ENCODE data around the gene BAZ2B.

DNA sequence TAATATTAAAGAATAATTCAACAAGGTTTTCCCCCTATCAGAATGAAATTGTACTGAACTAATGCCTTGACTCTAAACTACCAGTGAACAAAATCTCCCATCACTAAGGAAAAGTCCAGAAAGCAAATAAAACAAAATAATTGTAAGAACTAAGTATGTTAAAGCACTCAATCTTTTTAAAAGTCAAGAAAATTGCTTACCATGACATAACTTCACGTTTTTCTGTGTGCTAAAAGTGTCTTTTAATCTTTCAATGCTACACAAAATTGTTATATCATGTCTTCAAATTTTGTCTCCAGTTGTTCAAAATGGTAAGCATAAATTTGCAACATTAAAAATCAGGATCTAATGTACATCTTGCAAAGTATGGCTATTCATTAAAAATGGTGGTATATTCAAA is 156.1 kb downstream of the BAZ2B start:
- no peak for TF ChIP-seq SP1 (IDR thresholded peaks at IDR 0.05)
- no peak for TF ChIP-seq SP1 (CRISPR knock-in tag; IDR thresholded peaks at IDR 0.05)
- TF ChIP-seq, protein P1, sequence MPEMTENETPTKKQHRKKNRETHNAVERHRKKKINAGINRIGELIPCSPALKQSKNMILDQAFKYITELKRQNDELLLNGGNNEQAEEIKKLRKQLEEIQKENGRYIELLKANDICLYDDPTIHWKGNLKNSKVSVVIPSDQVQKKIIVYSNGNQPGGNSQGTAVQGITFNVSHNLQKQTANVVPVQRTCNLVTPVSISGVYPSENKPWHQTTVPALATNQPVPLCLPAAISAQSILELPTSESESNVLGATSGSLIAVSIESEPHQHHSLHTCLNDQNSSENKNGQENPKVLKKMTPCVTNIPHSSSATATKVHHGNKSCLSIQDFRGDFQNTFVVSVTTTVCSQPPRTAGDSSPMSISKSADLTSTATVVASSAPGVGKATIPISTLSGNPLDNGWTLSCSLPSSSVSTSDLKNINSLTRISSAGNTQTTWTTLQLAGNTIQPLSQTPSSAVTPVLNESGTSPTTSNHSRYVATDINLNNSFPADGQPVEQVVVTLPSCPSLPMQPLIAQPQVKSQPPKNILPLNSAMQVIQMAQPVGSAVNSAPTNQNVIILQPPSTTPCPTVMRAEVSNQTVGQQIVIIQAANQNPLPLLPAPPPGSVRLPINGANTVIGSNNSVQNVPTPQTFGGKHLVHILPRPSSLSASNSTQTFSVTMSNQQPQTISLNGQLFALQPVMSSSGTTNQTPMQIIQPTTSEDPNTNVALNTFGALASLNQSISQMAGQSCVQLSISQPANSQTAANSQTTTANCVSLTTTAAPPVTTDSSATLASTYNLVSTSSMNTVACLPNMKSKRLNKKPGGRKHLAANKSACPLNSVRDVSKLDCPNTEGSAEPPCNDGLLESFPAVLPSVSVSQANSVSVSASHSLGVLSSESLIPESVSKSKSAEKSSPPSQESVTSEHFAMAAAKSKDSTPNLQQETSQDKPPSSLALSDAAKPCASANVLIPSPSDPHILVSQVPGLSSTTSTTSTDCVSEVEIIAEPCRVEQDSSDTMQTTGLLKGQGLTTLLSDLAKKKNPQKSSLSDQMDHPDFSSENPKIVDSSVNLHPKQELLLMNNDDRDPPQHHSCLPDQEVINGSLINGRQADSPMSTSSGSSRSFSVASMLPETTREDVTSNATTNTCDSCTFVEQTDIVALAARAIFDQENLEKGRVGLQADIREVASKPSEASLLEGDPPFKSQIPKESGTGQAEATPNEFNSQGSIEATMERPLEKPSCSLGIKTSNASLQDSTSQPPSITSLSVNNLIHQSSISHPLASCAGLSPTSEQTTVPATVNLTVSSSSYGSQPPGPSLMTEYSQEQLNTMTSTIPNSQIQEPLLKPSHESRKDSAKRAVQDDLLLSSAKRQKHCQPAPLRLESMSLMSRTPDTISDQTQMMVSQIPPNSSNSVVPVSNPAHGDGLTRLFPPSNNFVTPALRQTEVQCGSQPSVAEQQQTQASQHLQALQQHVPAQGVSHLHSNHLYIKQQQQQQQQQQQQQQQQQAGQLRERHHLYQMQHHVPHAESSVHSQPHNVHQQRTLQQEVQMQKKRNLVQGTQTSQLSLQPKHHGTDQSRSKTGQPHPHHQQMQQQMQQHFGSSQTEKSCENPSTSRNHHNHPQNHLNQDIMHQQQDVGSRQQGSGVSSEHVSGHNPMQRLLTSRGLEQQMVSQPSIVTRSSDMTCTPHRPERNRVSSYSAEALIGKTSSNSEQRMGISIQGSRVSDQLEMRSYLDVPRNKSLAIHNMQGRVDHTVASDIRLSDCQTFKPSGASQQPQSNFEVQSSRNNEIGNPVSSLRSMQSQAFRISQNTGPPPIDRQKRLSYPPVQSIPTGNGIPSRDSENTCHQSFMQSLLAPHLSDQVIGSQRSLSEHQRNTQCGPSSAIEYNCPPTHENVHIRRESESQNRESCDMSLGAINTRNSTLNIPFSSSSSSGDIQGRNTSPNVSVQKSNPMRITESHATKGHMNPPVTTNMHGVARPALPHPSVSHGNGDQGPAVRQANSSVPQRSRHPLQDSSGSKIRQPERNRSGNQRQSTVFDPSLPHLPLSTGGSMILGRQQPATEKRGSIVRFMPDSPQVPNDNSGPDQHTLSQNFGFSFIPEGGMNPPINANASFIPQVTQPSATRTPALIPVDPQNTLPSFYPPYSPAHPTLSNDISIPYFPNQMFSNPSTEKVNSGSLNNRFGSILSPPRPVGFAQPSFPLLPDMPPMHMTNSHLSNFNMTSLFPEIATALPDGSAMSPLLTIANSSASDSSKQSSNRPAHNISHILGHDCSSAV (CRISPR knock-in tag; IDR thresholded peaks at IDR 0.05; ENCODE audit: borderline replicate concordance) = no peak
- TF ChIP-seq, protein P2, sequence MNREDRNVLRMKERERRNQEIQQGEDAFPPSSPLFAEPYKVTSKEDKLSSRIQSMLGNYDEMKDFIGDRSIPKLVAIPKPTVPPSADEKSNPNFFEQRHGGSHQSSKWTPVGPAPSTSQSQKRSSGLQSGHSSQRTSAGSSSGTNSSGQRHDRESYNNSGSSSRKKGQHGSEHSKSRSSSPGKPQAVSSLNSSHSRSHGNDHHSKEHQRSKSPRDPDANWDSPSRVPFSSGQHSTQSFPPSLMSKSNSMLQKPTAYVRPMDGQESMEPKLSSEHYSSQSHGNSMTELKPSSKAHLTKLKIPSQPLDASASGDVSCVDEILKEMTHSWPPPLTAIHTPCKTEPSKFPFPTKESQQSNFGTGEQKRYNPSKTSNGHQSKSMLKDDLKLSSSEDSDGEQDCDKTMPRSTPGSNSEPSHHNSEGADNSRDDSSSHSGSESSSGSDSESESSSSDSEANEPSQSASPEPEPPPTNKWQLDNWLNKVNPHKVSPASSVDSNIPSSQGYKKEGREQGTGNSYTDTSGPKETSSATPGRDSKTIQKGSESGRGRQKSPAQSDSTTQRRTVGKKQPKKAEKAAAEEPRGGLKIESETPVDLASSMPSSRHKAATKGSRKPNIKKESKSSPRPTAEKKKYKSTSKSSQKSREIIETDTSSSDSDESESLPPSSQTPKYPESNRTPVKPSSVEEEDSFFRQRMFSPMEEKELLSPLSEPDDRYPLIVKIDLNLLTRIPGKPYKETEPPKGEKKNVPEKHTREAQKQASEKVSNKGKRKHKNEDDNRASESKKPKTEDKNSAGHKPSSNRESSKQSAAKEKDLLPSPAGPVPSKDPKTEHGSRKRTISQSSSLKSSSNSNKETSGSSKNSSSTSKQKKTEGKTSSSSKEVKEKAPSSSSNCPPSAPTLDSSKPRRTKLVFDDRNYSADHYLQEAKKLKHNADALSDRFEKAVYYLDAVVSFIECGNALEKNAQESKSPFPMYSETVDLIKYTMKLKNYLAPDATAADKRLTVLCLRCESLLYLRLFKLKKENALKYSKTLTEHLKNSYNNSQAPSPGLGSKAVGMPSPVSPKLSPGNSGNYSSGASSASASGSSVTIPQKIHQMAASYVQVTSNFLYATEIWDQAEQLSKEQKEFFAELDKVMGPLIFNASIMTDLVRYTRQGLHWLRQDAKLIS (CRISPR knock-in tag; IDR thresholded peaks at IDR 0.05) = no peak
- TF ChIP-seq HOXA7 (CRISPR knock-in tag; IDR thresholded peaks at IDR 0.05) = no peak
- TF ChIP-seq, protein P3, sequence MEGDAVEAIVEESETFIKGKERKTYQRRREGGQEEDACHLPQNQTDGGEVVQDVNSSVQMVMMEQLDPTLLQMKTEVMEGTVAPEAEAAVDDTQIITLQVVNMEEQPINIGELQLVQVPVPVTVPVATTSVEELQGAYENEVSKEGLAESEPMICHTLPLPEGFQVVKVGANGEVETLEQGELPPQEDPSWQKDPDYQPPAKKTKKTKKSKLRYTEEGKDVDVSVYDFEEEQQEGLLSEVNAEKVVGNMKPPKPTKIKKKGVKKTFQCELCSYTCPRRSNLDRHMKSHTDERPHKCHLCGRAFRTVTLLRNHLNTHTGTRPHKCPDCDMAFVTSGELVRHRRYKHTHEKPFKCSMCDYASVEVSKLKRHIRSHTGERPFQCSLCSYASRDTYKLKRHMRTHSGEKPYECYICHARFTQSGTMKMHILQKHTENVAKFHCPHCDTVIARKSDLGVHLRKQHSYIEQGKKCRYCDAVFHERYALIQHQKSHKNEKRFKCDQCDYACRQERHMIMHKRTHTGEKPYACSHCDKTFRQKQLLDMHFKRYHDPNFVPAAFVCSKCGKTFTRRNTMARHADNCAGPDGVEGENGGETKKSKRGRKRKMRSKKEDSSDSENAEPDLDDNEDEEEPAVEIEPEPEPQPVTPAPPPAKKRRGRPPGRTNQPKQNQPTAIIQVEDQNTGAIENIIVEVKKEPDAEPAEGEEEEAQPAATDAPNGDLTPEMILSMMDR (CRISPR knock-in tag; IDR thresholded peaks at IDR 0.05) = no peak
- TF ChIP-seq RBFOX2 (IDR thresholded peaks at IDR 0.05; ENCODE audit: low read depth, low read length) = no peak
